ENCODE measurements around the gene RIPOR3.

RIPOR3 gene

GRCh38 chr20:50589548-50590347, 101.6 kb downstream of the RIPOR3 start:
- DNase-seq (ENCODE audit: low spot score), result no peak

- peak; percentile 59 for DNase-seq (ENCODE audit: low spot score)
These were observed 103.2 kb downstream of the RIPOR3 start for GRCh38 chr20:50588034-50588736.

- DNase-seq (ENCODE audit: low spot score), result no peak
These were observed 103.9 kb downstream of the RIPOR3 start for GRCh38 chr20:50587291-50587961.

GRCh38 chr20:50586531-50587232, 104.7 kb downstream of the RIPOR3 start:
- no peak for DNase-seq (ENCODE audit: low spot score)

- no peak for DNase-seq (ENCODE audit: low spot score)
These were observed 105.7 kb downstream of the RIPOR3 start for GRCh38 chr20:50585678-50586077.

- DNase-seq (ENCODE audit: low spot score), result no peak
These were observed 106.1 kb downstream of the RIPOR3 start for GRCh38 chr20:50585214-50585613.

- no peak for DNase-seq (ENCODE audit: low spot score)
These were observed 106.7 kb downstream of the RIPOR3 start for GRCh38 chr20:50584687-50585086.

- DNase-seq (ENCODE audit: low spot score), result no peak
These were observed 107.7 kb downstream of the RIPOR3 start for GRCh38 chr20:50583442-50584150.

DNA sequence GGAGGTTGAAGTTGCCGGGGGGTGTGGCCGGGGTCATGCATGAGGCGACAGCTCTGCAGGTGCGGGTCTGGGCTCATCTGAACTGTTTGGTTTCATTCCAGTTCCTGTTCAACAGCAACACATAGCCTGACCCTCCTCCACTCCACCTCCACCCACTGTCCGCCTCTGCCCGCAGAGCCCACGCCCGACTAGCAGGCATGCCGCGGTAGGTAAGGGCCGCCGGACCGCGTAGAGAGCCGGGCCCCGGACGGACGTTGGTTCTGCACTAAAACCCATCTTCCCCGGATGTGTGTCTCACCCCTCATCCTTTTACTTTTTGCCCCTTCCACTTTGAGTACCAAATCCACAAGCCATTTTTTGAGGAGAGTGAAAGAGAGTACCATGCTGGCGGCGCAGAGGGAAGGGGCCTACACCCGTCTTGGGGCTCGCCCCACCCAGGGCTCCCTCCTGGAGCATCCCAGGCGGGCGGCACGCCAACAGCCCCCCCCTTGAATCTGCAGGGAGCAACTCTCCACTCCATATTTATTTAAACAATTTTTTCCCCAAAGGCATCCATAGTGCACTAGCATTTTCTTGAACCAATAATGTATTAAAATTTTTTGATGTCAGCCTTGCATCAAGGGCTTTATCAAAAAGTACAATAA, 108.6 kb downstream of the RIPOR3 start:
- DNase-seq (ENCODE audit: low spot score), result no peak

DNA sequence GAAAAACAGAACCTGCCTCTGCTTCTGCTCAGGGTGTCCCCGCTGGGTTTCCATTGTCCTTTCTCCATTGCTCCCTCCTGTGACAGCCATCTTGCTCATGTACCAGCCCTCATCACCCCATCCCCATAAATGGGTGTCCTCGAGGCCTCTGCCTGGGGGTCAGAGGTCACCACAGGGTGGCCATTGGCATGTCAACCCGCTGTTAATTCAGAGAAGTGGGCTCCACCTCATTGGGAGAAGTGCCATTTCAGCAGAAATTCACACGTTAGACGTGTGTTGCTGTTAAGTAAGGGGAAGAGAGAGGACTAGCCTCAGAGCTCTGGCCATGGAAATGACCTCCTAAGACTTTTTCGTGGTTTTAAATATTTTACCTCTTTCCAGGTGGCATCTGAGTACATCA, 109.2 kb downstream of the RIPOR3 start:
- no peak for DNase-seq (ENCODE audit: low spot score)

DNA sequence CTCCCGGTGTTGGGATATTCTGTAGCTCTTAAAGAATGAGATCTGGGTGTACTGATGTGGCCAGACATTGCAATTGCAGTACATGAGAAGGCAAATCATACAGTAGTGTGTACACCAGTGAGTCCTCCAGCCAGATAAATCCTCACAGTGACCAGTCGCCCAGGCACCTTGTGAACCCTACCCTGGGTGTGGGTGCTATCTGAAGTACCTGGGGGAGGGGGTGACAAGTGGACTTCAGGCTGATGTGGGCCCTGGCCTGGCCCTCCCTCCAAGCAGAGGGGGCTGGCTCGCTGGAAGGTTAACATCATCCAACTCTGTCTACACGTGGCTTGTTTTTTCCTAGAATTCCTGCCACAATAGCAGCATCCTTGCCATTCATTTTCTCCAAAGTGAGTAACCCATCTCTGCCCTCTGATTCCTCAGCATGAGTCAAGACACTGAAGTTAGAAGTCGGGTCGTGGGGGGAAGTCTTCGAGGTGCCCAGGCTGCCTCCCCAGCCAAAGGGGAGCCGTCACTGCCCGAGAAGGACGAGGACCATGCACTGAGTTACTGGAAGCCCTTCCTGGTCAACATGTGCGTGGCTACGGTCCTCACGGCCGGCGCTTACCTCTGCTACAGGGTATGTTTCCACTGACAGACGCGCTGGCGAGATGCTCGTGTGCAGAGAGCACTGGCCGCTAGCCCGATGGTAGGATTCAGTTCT, 110.3 kb downstream of the RIPOR3 start:
- DNase-seq (ENCODE audit: low spot score), result no peak

DNA sequence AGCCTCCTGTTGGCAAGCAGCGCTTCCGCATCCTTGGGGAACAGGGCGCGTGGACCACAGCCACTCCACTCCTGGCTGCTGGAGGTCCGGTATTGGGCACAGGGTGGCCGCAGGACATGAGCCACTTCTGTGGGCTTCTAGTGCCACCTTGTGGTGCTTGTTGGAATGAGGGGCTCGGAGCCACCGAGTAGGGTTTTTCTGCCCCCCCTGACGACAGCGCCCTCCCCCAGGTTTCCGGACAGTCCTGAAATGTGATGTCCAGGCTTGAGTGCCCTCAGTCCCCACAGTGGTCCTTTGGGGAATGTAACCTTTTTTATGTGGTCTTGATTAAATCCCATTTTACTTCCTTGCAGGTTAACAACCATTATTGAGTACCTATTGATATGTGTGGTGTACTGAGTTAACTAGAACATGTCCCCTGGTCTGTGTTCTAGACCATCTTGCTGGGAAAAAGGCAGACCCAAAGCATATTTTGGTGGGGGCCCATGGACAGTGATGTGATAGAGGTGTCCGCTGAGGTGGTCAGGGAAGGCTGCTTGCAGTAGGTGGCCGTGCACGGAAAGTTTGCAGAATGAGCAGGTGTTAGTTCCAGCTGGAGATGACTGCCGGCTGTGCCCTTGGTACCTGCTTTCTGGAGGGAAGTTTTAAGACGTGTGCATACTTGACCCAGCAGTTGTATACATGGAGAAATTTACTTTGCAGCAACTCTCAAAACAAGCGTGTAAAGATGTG, 111.2 kb downstream of the RIPOR3 start:
- DNase-seq (ENCODE audit: low spot score), result peak; percentile 49

GRCh38 chr20:50579511-50579910, 111.8 kb downstream of the RIPOR3 start:
- no peak for DNase-seq (ENCODE audit: low spot score)

DNA sequence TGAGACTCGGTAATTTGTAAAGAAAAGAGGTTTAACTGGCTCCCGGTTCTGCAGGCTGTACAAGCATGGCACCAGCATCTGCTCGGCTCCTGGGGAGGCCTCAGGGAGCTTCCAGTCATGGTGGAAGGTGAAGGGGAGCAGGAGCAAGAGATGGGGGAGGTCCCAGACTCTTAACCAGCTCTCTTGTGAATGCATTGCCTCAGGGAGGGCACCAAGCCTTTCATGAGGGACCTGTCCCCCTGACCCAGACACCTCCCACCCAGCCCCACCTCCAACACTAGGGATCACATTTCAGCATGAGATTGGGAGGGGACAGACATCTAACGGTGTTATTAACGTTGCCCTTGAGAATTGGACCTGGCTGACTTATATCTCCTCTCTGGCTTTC, 112.6 kb downstream of the RIPOR3 start:
- no peak for DNase-seq (ENCODE audit: low spot score)

GRCh38 chr20:50578061-50578777, 113.1 kb downstream of the RIPOR3 start:
- DNase-seq (ENCODE audit: low spot score), result no peak

DNA sequence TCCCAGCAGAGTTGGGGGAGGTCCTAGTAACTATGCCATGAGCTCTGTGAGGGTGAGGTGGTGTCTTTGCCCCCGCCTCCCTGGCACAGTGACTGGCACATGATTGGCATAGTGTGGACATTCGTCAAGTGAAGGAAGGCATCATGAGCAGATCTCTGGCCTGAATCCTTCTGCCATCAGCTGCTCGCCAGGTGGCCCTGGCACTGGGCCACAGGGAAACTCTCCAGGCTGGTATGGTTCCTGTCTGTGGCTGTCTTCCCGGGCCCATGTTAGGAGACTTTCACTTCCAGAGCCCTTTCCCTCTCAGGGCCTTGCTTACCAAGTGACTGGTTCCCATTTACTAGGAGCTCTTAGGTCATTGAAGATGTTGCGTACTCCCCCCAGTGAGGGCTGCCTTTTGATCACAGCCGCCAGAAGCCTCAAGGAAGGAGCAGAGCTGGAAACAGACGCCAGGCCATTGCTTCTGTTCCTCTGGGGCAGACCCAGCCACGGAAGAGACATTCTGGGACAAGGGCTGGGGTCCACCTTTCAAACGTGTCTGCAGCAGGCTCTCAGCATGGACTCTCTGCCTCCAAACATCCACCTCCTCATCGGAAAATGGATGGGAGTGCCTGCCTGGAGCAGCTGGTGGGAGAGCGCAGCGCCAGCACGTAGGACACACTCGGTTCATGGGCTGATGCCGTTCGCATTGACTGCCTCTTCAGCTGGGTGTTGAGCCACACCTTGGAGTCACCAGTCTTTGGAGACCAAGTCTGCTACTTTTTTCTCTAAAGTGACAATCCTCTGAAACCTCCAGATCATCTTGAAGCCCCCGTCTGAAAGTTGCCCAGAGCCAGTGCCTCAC, 113.9 kb downstream of the RIPOR3 start:
- DNase-seq (ENCODE audit: low spot score), result no peak

GRCh38 chr20:50575865-50576720, 115.2 kb downstream of the RIPOR3 start:
- peak; percentile 68 for DNase-seq (ENCODE audit: low spot score)
